RWPE2 (cell line): ENCODE measurements around the gene TSHZ2.

Source experiments
- ATAC-seq: fragments of 200-7000 bp; cut with Tn5 transposase; 3 replicates; pipeline ENCODE4 v1.9.1; 2021; ENCODE audit warnings: low read depth
- DNase-seq: peaks from one replicate; pipeline ENCODE4 v3.0.0-alpha.2; 2020; ENCODE audit warnings: low spot score
- H3K27ac ChIP-seq: fragments of 450-650 bp; 2 replicates; pipeline ENCODE4 v1.5.1; 2017; ENCODE audit warnings: mild to moderate bottlenecking; ENCODE audit not compliant: poor library complexity, severe bottlenecking
- H3K27me3 ChIP-seq: fragments of 250-450 bp; sonication (Bioruptor Pico); 2 replicates; pipeline ENCODE4 v1.5.1; 2021; ENCODE audit warnings: mild to moderate bottlenecking, moderate library complexity; ENCODE audit not compliant: insufficient read depth, poor library complexity, severe bottlenecking
- H3K36me3 ChIP-seq: fragments of 250-450 bp; sonication (Bioruptor Pico); 2 replicates; pipeline ENCODE4 v1.5.1; 2020; ENCODE audit warnings: low read depth, mild to moderate bottlenecking, moderate library complexity
- H3K4me1 ChIP-seq: fragments of 250-450 bp; sonication (Bioruptor Pico); 2 replicates; pipeline ENCODE4 v1.5.1; 2021; ENCODE audit warnings: mild to moderate bottlenecking, moderate library complexity; ENCODE audit not compliant: insufficient read depth, poor library complexity, severe bottlenecking
- H3K4me3 ChIP-seq: fragments of 250-450 bp; sonication (Bioruptor Pico); 2 replicates; pipeline ENCODE4 v1.5.1; 2021; ENCODE audit warnings: mild to moderate bottlenecking, moderate library complexity; ENCODE audit not compliant: severe bottlenecking
- H3K9me3 ChIP-seq: fragments of 250-450 bp; sonication (Bioruptor Pico); 2 replicates; pipeline ENCODE4 v1.5.1; 2021; ENCODE audit warnings: mild to moderate bottlenecking, moderate library complexity; ENCODE audit not compliant: severe bottlenecking
- TF ChIP-seq, protein P1 (sequence below): fragments of 450-650 bp; IDR thresholded peaks from one replicate; pipeline ENCODE4 v1.5.1; 2017; ENCODE audit warnings: mild to moderate bottlenecking, moderate library complexity; ENCODE audit not compliant: poor library complexity, severe bottlenecking

The TSHZ2 gene

DNA sequence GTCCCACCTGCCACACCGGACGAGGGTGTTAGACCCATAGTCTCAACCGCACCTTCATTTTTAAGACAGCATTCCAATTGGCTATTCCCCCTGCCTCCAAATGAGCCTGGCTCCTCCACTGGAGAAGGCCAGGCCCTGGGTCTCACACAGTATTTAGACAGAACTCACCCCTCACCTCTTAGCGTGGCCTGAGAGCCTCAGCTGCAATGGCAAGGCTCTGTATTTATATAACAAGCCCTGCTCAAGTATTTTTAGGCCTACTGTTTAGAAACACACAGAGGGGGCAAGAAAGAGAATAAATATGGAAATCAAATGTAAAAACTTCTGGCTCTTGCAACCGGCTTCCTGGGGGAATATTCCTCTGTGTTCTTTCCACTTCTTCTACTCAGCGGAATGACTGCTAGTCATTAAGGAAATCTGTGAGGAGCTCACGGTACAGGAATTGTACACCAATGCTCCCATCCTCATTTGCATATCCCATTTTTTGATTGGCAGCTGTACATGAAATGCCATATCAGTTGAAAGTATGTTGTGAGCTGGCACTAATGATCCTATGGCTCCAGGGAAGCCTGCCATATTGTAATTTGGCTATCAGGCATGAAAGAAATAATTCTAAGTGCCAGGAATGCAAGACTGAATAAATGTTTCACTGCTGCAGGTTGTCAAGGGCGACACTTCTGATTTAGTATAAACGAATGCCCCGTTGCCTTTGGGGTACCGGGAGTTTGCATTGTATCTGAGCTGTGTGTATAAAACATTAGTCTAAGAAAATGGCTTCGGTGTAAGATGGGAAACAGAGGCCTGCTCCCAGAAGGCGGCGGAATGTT, 414.0 kb downstream of the TSHZ2 start:
- no peak overlapping the region for H3K27ac ChIP-seq
- ATAC-seq, result no peak
- no peaks in the 10 kb centered on the region for H3K36me3 ChIP-seq
- TF ChIP-seq, protein P1, sequence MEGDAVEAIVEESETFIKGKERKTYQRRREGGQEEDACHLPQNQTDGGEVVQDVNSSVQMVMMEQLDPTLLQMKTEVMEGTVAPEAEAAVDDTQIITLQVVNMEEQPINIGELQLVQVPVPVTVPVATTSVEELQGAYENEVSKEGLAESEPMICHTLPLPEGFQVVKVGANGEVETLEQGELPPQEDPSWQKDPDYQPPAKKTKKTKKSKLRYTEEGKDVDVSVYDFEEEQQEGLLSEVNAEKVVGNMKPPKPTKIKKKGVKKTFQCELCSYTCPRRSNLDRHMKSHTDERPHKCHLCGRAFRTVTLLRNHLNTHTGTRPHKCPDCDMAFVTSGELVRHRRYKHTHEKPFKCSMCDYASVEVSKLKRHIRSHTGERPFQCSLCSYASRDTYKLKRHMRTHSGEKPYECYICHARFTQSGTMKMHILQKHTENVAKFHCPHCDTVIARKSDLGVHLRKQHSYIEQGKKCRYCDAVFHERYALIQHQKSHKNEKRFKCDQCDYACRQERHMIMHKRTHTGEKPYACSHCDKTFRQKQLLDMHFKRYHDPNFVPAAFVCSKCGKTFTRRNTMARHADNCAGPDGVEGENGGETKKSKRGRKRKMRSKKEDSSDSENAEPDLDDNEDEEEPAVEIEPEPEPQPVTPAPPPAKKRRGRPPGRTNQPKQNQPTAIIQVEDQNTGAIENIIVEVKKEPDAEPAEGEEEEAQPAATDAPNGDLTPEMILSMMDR, result no peak
- H3K9me3 ChIP-seq, result no peaks in the 10 kb centered on the region
- no peak for DNase-seq
- H3K27me3 ChIP-seq, result peaks cover 5% of the 10 kb centered on the region
- H3K4me3 ChIP-seq, result no peak overlapping the region
- no peaks in the 10 kb centered on the region for H3K4me1 ChIP-seq

DNA sequence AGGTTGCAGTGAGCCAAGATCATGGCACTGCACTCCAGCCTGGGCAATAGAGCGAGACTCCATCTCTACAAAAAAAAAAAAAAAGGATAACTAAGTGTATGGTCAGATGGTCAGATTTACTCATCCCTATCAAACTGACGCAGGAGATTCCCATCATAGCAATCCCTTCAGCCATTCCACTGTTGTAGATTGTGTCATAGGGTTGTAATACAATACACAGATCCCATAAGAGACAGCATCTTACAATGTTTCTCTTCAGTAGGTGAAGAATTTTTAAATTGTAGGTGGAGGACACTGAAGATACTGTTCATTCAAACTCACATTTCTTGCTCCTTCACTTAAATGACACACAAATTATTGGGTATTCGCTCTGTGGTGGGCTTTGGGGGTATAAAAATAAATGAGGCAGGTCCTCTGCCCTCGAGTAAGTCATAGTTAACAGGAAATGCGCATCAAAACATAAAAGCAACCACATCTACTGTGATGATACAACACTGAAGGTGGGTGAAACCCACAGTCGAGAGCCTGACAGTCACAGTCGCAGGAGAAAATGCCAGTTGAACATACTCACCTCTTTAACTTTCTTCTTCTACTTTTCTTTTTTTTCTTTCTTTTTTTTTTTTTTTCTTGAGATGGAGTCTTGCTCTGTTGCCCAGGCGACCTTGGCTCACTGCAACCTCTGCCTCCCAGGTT, 416.0 kb downstream of the TSHZ2 start:
- H3K4me1 ChIP-seq, result no peaks in the 10 kb centered on the region
- TF ChIP-seq, protein P1, result no peak
- peaks cover 5% of the 10 kb centered on the region for H3K27me3 ChIP-seq
- no peak overlapping the region for H3K27ac ChIP-seq
- DNase-seq (no peak), ATAC-seq (no peak)
- no peaks in the 10 kb centered on the region for H3K36me3 ChIP-seq
- H3K9me3 ChIP-seq, result no peaks in the 10 kb centered on the region
- H3K4me3 ChIP-seq, result no peak overlapping the region

DNA sequence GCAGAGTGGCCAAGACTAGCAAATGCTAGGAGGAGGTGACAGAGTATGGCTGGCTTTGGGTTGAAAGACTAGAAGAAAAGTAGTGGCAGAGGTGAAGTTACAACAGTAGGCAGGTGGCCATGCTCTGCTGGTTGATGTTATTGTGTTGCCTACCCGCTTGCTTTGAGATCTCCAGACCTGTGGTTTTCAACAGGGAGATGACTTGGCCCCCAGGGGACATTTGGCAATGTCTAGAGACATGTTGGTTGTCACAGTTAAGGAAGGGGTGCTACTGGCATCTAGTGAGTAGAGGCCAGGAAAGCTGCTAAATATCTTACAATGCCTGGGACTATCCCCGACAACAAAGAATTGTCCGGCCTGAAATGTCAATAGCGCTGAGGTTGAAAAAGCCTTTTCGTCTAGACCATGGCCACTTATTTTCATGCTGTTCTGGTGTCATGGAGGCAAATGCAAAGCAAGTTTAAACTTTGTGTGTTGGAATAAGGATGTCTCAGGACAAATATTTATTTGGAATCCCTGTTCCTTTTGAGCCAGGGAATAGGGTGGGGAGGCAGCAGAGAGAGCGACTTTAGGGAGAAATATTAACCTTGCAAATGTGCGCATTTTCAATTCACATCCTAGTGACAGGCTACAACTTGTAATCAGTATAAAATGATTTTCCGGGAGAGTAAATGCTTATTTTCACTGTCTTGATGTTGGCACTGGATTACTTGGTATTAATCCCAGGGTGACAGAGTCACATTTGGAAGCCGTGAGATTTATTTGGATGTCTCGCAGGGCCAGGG, 417.6 kb downstream of the TSHZ2 start:
- TF ChIP-seq, protein P1, result no peak
- Histone ChIP-seq H3K36me3 (no peaks in the 10 kb centered on the region), H3K27me3 (peaks cover 5% of the 10 kb centered on the region), H3K27ac (no peak overlapping the region), H3K9me3 (no peaks in the 10 kb centered on the region), H3K4me1 (no peaks in the 10 kb centered on the region), H3K4me3 (no peak overlapping the region)
- DNase-seq, result no peak
- no peak for ATAC-seq

DNA sequence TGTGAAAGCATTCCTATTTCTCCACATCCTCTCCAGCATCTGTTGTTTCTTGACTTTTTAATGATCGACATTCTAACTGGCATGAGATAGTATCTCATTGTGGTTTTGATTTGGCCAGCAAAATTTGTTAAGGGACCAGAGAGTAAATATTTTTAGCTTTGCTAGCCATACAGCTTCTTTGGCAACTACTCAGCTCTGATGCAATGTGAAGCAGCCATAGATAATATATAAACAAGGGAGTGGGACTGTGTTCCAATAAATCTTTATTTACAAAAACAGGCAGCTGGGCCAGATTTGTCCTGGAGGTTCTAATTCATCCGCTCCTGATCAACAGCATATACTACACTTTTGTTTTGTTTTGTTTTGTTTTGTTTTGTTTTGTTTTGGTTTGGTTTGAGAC, 418.6 kb downstream of the TSHZ2 start:
- H3K4me1 ChIP-seq, result no peaks in the 10 kb centered on the region
- H3K9me3 ChIP-seq, result no peaks in the 10 kb centered on the region
- ATAC-seq, result no peak
- H3K27ac ChIP-seq, result no peak overlapping the region
- TF ChIP-seq, protein P1, result no peak
- peaks cover 5% of the 10 kb centered on the region for H3K27me3 ChIP-seq
- no peak overlapping the region for H3K4me3 ChIP-seq
- H3K36me3 ChIP-seq, result no peaks in the 10 kb centered on the region
- no peak for DNase-seq
